ENCODE data around the gene USF3. TPM values are rescaled to one million over a fixed set of nuclear protein-coding genes. Genes with fewer than 3 reads are reported as not detected.
A peak's percentile ranks its signal among the peaks of the same experiment; 100 is the strongest.

The USF3 gene
- total RNA-seq, 1 experiment from 2014 or later: 13.5 TPM

- H3K36me3 ChIP-seq (ENCODE audit: control insufficient read depth in 1 of 2, insufficient read depth in 2 of 2, low read length in 2 of 2): peaks cover 2 to 20% of the 10 kb centered on the region in 2 experiments; a peak in 1 of 4 replicates
- H3K27ac ChIP-seq (ENCODE audit: low read depth, low read length): no peak overlapping the region
- no peak for DNase-seq (ENCODE audit: low read depth, low spot score)
- peaks cover 76% of the 10 kb centered on the region for H4K20me1 ChIP-seq (ENCODE audit: insufficient read depth)
- H3K4me2 ChIP-seq (ENCODE audit: low read length): no peak overlapping the region
- TF ChIP-seq ZNF274 (IDR thresholded peaks at IDR 0.05; ENCODE audit: low read depth, low read length): no peak
- no peak for TF ChIP-seq CBX3 (IDR thresholded peaks at IDR 0.05; ENCODE audit: low read depth)
- TF ChIP-seq FOSL1 (IDR thresholded peaks at IDR 0.05; ENCODE audit: low read depth): no peak
- no peak for TF ChIP-seq EZH2 (IDR thresholded peaks at IDR 0.05)
- no peak for TF ChIP-seq EZH2phosphoT487 (IDR thresholded peaks at IDR 0.05; ENCODE audit: borderline replicate concordance)
- no peak for TF ChIP-seq SRF (IDR thresholded peaks at IDR 0.05; ENCODE audit: low read depth)
- no peak for TF ChIP-seq MAX (IDR thresholded peaks at IDR 0.05)
- no peaks in the 10 kb centered on the region for H3K9me2 ChIP-seq (ENCODE audit: insufficient read depth)
- H3K27me3 ChIP-seq (ENCODE audit: insufficient read depth, low read length): no peaks in the 10 kb centered on the region
- RAD21 ChIA-PET (ENCODE audit: low non-redundant PET in 1 of 2, low total read pairs in 2 of 2, uncharacterized antibody in 2 of 2, unreplicated experiment in 2 of 2): no interaction called here
- H3K4me1 ChIP-seq (ENCODE audit: control insufficient read depth in 1 of 2, insufficient read depth in 2 of 2, low read length in 2 of 2): peaks cover 2 to 8% of the 10 kb centered on the region in 2 experiments; a peak in 3 of 4 replicates
- no TSS peak for BruUV-seq (replicated peaks)
- H3K9me3 ChIP-seq (ENCODE audit: control insufficient read depth in 1 of 2, insufficient read depth in 1 of 2, low read depth in 1 of 2, low read length in 2 of 2): no peaks in the 10 kb centered on the region
- no peak overlapping the region for H3K9ac ChIP-seq (ENCODE audit: low read length)
- no peak for ATAC-seq
- POLR2A ChIA-PET: no interaction called here
- CTCF ChIA-PET: no interaction called here
- intact Hi-C loops (cut with micrococcal nuclease): no loop called here
- H3K4me3 ChIP-seq (replicated peaks in 1 of 2; ENCODE audit: low read depth in 1 of 2, low read length in 2 of 2): no peak overlapping the region
- H3K79me2 ChIP-seq (ENCODE audit: insufficient read depth, low read length): peaks cover 99% of the 10 kb centered on the region
- no peak overlapping the region for H2AFZ ChIP-seq (ENCODE audit: low read depth, low read length, poor library complexity, severe bottlenecking)
Observed at GRCh38 chr3:113741086-113741485, 44.6 kb upstream of the USF3 start.

GRCh38 chr3:113736548-113737089, 40.2 kb upstream of the USF3 start:
- Histone ChIP-seq H3K4me2 (ENCODE audit: low read length) (no peak overlapping the region), H4K20me1 (ENCODE audit: insufficient read depth) (peaks cover 70% of the 10 kb centered on the region)

More at GRCh38 chr3:113736548-113737089, 40.2 kb upstream of the USF3 start:
- intact Hi-C loops (cut with micrococcal nuclease): loop anchor here (1.0 to 5.0 kb wide), 4 partner anchors 102 to 416 kb away; partner anchors contain the start of gene GRAMD1C
- no peaks in the 10 kb centered on the region for H3K9me2 ChIP-seq (ENCODE audit: insufficient read depth)
- 0 out of 4 replicates have a peak, but pooled peaks cover 0 to 2% of the 10 kb centered on the region in 2 experiments for H3K4me1 ChIP-seq (ENCODE audit: control insufficient read depth in 1 of 2, insufficient read depth in 2 of 2, low read length in 2 of 2)
- ChIA-PET CTCF (interaction anchor here (0.6 to 2.5 kb wide), 13 partner anchors 9 to 682 kb away, joined by 3 to 29 read pairs (median 4); partner anchors contain the start of genes GRAMD1C and NAA50), POLR2A (interaction anchor here (0.6 to 1.2 kb wide), 2 partner anchors 10 to 40 kb away, joined by 5 to 7 read pairs; partner anchors contain the start of genes ATP6V1A, NAA50 and USF3), RAD21 (ENCODE audit: low non-redundant PET in 1 of 2, low total read pairs in 2 of 2, uncharacterized antibody in 2 of 2, unreplicated experiment in 2 of 2) (interaction anchor here in 1 of 2 experiments (1.2 kb wide), 1 partner anchor 176 kb away, joined by 4 read pairs; no protein-coding TSS in a partner anchor)
- peaks cover 2 to 13% of the 10 kb centered on the region in 2 experiments; a peak in 2 of 4 replicates for H3K36me3 ChIP-seq (ENCODE audit: control insufficient read depth in 1 of 2, insufficient read depth in 2 of 2, low read length in 2 of 2)
- H3K4me3 ChIP-seq (replicated peaks in 1 of 2; ENCODE audit: low read depth in 1 of 2, low read length in 2 of 2): no peak overlapping the region
- ATAC-seq (peak; percentile 78), DNase-seq (ENCODE audit: low read depth, low spot score) (peak; percentile 36)
- H3K27me3 ChIP-seq (ENCODE audit: insufficient read depth, low read length): no peaks in the 10 kb centered on the region
- H2AFZ ChIP-seq (ENCODE audit: low read depth, low read length, poor library complexity, severe bottlenecking): no peak overlapping the region
- H3K79me2 ChIP-seq (ENCODE audit: insufficient read depth, low read length): peaks cover 100% of the 10 kb centered on the region
- no peak overlapping the region for H3K27ac ChIP-seq (ENCODE audit: low read depth, low read length)
- TF ChIP-seq ZFX (IDR thresholded peaks at IDR 0.05) (no peak), ATF3 (IDR thresholded peaks at IDR 0.05) (no peak), POLR2AphosphoS5 (IDR thresholded peaks at IDR 0.05; ENCODE audit: low read depth, low read length) (no peak), RAD21 (IDR thresholded peaks at IDR 0.05; ENCODE audit: low read depth) (peak; percentile 77), ELF1 (IDR thresholded peaks at IDR 0.05; ENCODE audit: borderline replicate concordance, low read depth) (no peak), MAX (IDR thresholded peaks at IDR 0.05) (no peak), CTCF (IDR thresholded peaks at IDR 0.05 in 2 of 3, conservative IDR thresholded peaks at IDR 0.05 in 1 of 3; ENCODE audit: borderline replicate concordance in 1 of 3, insufficient read depth in 1 of 3, low read depth in 2 of 3, low read length in 2 of 3) (peak; percentile 43 to 71 (median 61)), JUND (IDR thresholded peaks at IDR 0.05) (no peak)
- no peak overlapping the region for H3K9ac ChIP-seq (ENCODE audit: low read length)
- BruUV-seq (replicated peaks): no TSS peak
- no peaks in the 10 kb centered on the region for H3K9me3 ChIP-seq (ENCODE audit: control insufficient read depth in 1 of 2, insufficient read depth in 1 of 2, low read depth in 1 of 2, low read length in 2 of 2)
